GM12892 (cell line): ENCODE results near the gene SYS1.

Experiments
- POLR2A ChIP-seq: IDR thresholded peaks from 2 replicates; pipeline ENCODE4 v1.6.1; 2011; ENCODE audit warnings: low read depth, low read length, control low read depth
- POLR2AphosphoS5 ChIP-seq: IDR thresholded peaks from 2 replicates; pipeline ENCODE4 v1.6.1; 2011; ENCODE audit warnings: low read depth, low read length, control low read depth

DNA sequence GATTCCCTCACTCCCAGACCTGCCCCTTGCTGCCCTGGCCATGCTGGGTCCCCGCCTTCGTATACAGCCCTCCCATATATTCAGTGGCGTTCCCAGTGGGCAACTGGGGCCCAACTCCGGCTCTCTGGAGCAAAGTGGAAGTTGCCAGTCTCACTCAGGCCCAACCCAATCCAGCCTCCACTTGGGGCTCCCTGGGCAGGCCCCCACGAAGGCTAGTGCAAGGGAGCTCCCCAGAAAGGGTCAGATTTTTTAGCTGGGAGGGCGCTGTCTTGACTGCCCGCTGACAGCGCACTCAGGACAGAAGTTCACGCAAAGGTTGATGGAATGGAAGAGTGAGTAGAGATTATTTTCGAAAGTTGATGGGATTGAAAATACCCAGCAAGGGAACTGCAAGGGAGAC lies 9.3 kb downstream of the SYS1 start:
- no peak for TF ChIP-seq POLR2A
- TF ChIP-seq POLR2AphosphoS5: no peak
